H9 (cell line): ENCODE results near the gene ARHGEF33. TPM values are rescaled to one million over a fixed set of nuclear protein-coding genes. Genes with fewer than 3 reads are reported as not detected.

ENCODE experiments used
- DNase-seq: peaks from one replicate; pipeline ENCODE4 v3.0.0-alpha.2; 2017
- H2AFZ ChIP-seq: one replicate; pipeline ENCODE4 v1.6.1; 2013; ENCODE audit warnings: mild to moderate bottlenecking, low read length, control low read depth, moderate library complexity
- H2AK5ac ChIP-seq: 2 replicates; pipeline ENCODE4 v1.6.1; 2013; ENCODE audit warnings: low read length, control low read depth, mixed read lengths; ENCODE audit not compliant: insufficient read length
- H2BK120ac ChIP-seq: one replicate; pipeline ENCODE4 v1.6.1; 2013; ENCODE audit warnings: low read depth, mild to moderate bottlenecking, low read length, control low read depth, inconsistent platforms; ENCODE audit not compliant: poor library complexity, severe bottlenecking
- H2BK12ac ChIP-seq: 2 replicates; pipeline ENCODE4 v1.6.1; 2013; ENCODE audit warnings: low read length, control low read depth, mixed read lengths, low read depth; ENCODE audit not compliant: insufficient read length
- H2BK15ac ChIP-seq: 2 replicates; pipeline ENCODE4 v1.6.1; 2013; ENCODE audit warnings: low read depth, low read length, control low read depth
- H2BK20ac ChIP-seq: one replicate; pipeline ENCODE4 v1.6.1; 2013; ENCODE audit warnings: low read depth, mild to moderate bottlenecking, low read length, control low read depth, inconsistent platforms; ENCODE audit not compliant: poor library complexity, severe bottlenecking
- H2BK5ac ChIP-seq: 2 replicates; pipeline ENCODE4 v1.6.1; 2013; ENCODE audit warnings: low read length, control low read depth, mixed read lengths; ENCODE audit not compliant: insufficient read length
- H3K14ac ChIP-seq: 2 replicates; pipeline ENCODE4 v1.6.1; 2013; ENCODE audit warnings: low read length, control low read depth; ENCODE audit not compliant: insufficient read depth
- H3K18ac ChIP-seq: 2 replicates; pipeline ENCODE4 v1.6.1; 2013; ENCODE audit warnings: low read depth, mild to moderate bottlenecking, mixed read lengths, low read length, control low read depth; ENCODE audit not compliant: insufficient read length
- H3K23ac ChIP-seq: 2 replicates; pipeline ENCODE4 v1.6.1; 2013; ENCODE audit warnings: low read length, control low read depth, mixed read lengths, low read depth; ENCODE audit not compliant: insufficient read length
- H3K23me2 ChIP-seq: 2 replicates; pipeline ENCODE4 v1.6.1; 2013; ENCODE audit warnings: low read depth, mild to moderate bottlenecking, mixed read lengths, low read length, control low read depth; ENCODE audit not compliant: insufficient read length, poor library complexity, severe bottlenecking
- H3K27ac ChIP-seq: 2 replicates; pipeline ENCODE4 v1.5.1; 2013; ENCODE audit warnings: low read length, control low read depth, mixed read lengths, low read depth; ENCODE audit not compliant: insufficient read length
- H3K27me3 ChIP-seq: 2 replicates; pipeline ENCODE4 v1.6.1; 2013; ENCODE audit warnings: low read length, control low read depth, inconsistent platforms; ENCODE audit not compliant: insufficient read depth
- H3K4ac ChIP-seq: 2 replicates; pipeline ENCODE4 v1.6.1; 2013; ENCODE audit warnings: low read depth, mild to moderate bottlenecking, control low read depth, inconsistent platforms, low read length, moderate library complexity
- H3K4me1 ChIP-seq: 2 replicates; pipeline ENCODE4 v1.6.1; 2013; ENCODE audit warnings: low read length, control low read depth, inconsistent platforms; ENCODE audit not compliant: insufficient read depth
- H3K4me2 ChIP-seq: 2 replicates; pipeline ENCODE4 v1.6.1; 2013; ENCODE audit warnings: low read length, control low read depth, mixed read lengths; ENCODE audit not compliant: insufficient read length, insufficient read depth
- H3K56ac ChIP-seq: 2 replicates; pipeline ENCODE4 v1.6.1; 2013; ENCODE audit warnings: low read depth, mild to moderate bottlenecking, mixed read lengths, low read length, control low read depth; ENCODE audit not compliant: insufficient read length
- H3K79me1 ChIP-seq: 2 replicates; pipeline ENCODE4 v1.6.1; 2013; ENCODE audit warnings: low read depth, mild to moderate bottlenecking, moderate library complexity, low read length, control low read depth, inconsistent platforms; ENCODE audit not compliant: insufficient read depth, poor library complexity, severe bottlenecking
- H3K79me2 ChIP-seq: 2 replicates; pipeline ENCODE4 v1.6.1; 2013; ENCODE audit warnings: low read length, control low read depth, inconsistent platforms; ENCODE audit not compliant: insufficient read depth
- H3K9ac ChIP-seq: 2 replicates; pipeline ENCODE4 v1.6.1; 2013; ENCODE audit warnings: low read length, control low read depth, mixed read lengths; ENCODE audit not compliant: insufficient read length; ENCODE audit errors: extremely low read depth
- H3K9me3 ChIP-seq: one replicate; pipeline ENCODE4 v1.6.1; 2013; ENCODE audit warnings: low read depth, low read length, inconsistent platforms; ENCODE audit not compliant: control insufficient read depth
- H3T11ph ChIP-seq: one replicate; pipeline ENCODE4 v1.6.1; 2013; ENCODE audit warnings: mild to moderate bottlenecking, low read length, control low read depth, inconsistent platforms
- H4K20me1 ChIP-seq: one replicate; pipeline ENCODE4 v1.6.1; 2013; ENCODE audit not compliant: control insufficient read depth, insufficient read length, insufficient read depth
- H4K5ac ChIP-seq: 2 replicates; pipeline ENCODE4 v1.6.1; 2013; ENCODE audit warnings: low read depth, mild to moderate bottlenecking, mixed read lengths, low read length, control low read depth; ENCODE audit not compliant: insufficient read length
- H4K8ac ChIP-seq: replicated peaks from 2 replicates; pipeline ENCODE4 v1.6.1; 2013; ENCODE audit warnings: low read length, control low read depth, mixed read lengths, low read depth; ENCODE audit not compliant: insufficient read length
- H4K91ac ChIP-seq: 2 replicates; pipeline ENCODE4 v1.6.1; 2013; ENCODE audit warnings: low read depth, mild to moderate bottlenecking, moderate library complexity, mixed read lengths, low read length, control low read depth; ENCODE audit not compliant: insufficient read length
- H3K27ac Mint-ChIP-seq, 3 experiments: 2 replicates in 2 of 3; 3 replicates in 1 of 3; pipeline ENCODE4 v1.8.0; 2020 to 2021; ENCODE audit warnings: mixed read lengths in 3 of 3, mild to moderate bottlenecking in 1 of 3, moderate library complexity in 1 of 3
- H3K27me3 Mint-ChIP-seq: 2 replicates; pipeline ENCODE4 v1.8.0; 2021; ENCODE audit warnings: low read depth, mild to moderate bottlenecking, moderate library complexity, mixed read lengths
- H3K36me3 Mint-ChIP-seq, 3 experiments: 2 replicates in 2 of 3; 3 replicates in 1 of 3; pipeline ENCODE4 v1.8.0; 2020 to 2021; ENCODE audit warnings: low read depth in 3 of 3, mixed read lengths in 3 of 3; ENCODE audit not compliant: insufficient read depth in 1 of 3
- H3K4me1 Mint-ChIP-seq, 2 experiments: 2 replicates each; pipeline ENCODE4 v1.8.0; 2020; ENCODE audit warnings: mixed read lengths in 2 of 2
- H3K4me3 Mint-ChIP-seq, 2 experiments: 2 replicates in 1 of 2; 3 replicates in 1 of 2; pipeline ENCODE4 v1.8.0; 2020 to 2021; ENCODE audit warnings: mild to moderate bottlenecking in 2 of 2, mixed read lengths in 2 of 2, moderate library complexity in 1 of 2
- H3K9me3 Mint-ChIP-seq, 2 experiments: 2 replicates in 1 of 2; 3 replicates in 1 of 2; pipeline ENCODE4 v1.8.0; 2020; ENCODE audit warnings: mild to moderate bottlenecking in 2 of 2, mixed read lengths in 2 of 2, moderate library complexity in 1 of 2
- total RNA-seq: library from RNA; stranded (reverse); gene quantifications from 2 replicates; pipeline ENCODE4 v1.2.1, GENCODE V29; 2021
- TF ChIP-seq, protein P1 (sequence below): fragments of 200-600 bp; sonication (generic); conservative IDR thresholded peaks from 3 replicates; pipeline ENCODE4 v1.8.0; 2021; ENCODE audit warnings: antibody characterized with exemption, mild to moderate bottlenecking

The ARHGEF33 gene
- total RNA-seq, 1 experiment from 2014 or later = 0.92 TPM

DNA sequence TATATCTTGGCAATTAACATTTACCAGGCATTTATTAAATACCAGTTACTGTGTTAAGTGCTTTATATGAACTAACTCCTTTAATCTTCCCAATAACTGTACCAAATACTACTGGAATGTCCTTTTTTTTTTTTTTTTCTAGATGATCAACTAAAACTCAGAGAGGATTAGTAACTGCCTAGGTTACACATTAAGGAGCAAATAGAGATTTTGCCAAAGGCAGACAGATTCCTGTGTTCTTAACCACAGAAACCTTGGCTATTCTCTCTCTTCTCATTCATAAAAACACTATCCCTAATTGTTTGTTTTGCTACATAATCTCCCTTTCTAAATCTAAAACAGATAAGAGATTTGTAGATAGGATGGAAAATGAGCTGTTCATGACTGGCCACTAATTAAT lies 27.2 kb upstream of the ARHGEF33 start:
- H3K14ac ChIP-seq = no peak overlapping the region
- no peaks in the 10 kb centered on the region for H3K79me2 ChIP-seq
- no peaks in the 10 kb centered on the region for H3K27me3 Mint-ChIP-seq
- peaks cover 19 to 54% (median 46%) of the 10 kb centered on the region in 3 experiments; a peak in 6 of 7 replicates for H3K36me3 Mint-ChIP-seq
- H2BK20ac ChIP-seq = no peak overlapping the region
- no peak overlapping the region for H3K27ac Mint-ChIP-seq
- H3K18ac ChIP-seq = no peak overlapping the region
- no peak overlapping the region for H3K27ac ChIP-seq
- TF ChIP-seq, protein P1, sequence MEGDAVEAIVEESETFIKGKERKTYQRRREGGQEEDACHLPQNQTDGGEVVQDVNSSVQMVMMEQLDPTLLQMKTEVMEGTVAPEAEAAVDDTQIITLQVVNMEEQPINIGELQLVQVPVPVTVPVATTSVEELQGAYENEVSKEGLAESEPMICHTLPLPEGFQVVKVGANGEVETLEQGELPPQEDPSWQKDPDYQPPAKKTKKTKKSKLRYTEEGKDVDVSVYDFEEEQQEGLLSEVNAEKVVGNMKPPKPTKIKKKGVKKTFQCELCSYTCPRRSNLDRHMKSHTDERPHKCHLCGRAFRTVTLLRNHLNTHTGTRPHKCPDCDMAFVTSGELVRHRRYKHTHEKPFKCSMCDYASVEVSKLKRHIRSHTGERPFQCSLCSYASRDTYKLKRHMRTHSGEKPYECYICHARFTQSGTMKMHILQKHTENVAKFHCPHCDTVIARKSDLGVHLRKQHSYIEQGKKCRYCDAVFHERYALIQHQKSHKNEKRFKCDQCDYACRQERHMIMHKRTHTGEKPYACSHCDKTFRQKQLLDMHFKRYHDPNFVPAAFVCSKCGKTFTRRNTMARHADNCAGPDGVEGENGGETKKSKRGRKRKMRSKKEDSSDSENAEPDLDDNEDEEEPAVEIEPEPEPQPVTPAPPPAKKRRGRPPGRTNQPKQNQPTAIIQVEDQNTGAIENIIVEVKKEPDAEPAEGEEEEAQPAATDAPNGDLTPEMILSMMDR = no peak
- H3K27me3 ChIP-seq = no peaks in the 10 kb centered on the region
- no peak overlapping the region for H3K9ac ChIP-seq
- no peak for DNase-seq
- no peak overlapping the region for H2AK5ac ChIP-seq
- no peak overlapping the region for H2BK12ac ChIP-seq
- no peak overlapping the region for H3K4ac ChIP-seq
- H4K91ac ChIP-seq = no peak overlapping the region
- no peak overlapping the region for H2AFZ ChIP-seq
- no peak overlapping the region for H4K8ac ChIP-seq
- no peak overlapping the region for H2BK120ac ChIP-seq
- no peaks in the 10 kb centered on the region for H3K4me1 Mint-ChIP-seq
- no peak overlapping the region for H3T11ph ChIP-seq
- H3K9me3 ChIP-seq = no peaks in the 10 kb centered on the region
- no peak overlapping the region for H3K4me2 ChIP-seq
- H3K79me1 ChIP-seq = no peaks in the 10 kb centered on the region
- no peak overlapping the region for H4K5ac ChIP-seq
- H3K23me2 ChIP-seq = no peaks in the 10 kb centered on the region
- no peaks in the 10 kb centered on the region for H4K20me1 ChIP-seq
- H3K23ac ChIP-seq = no peak overlapping the region
- no peaks in the 10 kb centered on the region for H3K9me3 Mint-ChIP-seq
- H2BK5ac ChIP-seq = no peak overlapping the region
- H3K56ac ChIP-seq = no peak overlapping the region
- H2BK15ac ChIP-seq = no peak overlapping the region
- no peaks in the 10 kb centered on the region for H3K4me1 ChIP-seq
- no peak overlapping the region for H3K4me3 Mint-ChIP-seq
